SU-DHL-6 (cell line): ENCODE measurements around the gene MYT1.

Experiments
- H2AFZ ChIP-seq: fragments of 200-600 bp; sonication (generic); 2 replicates; pipeline ENCODE4 v1.6.1; 2014; ENCODE audit warnings: low read depth, mild to moderate bottlenecking, moderate library complexity, mixed read lengths, antibody characterized with exemption, low read length; ENCODE audit not compliant: severe bottlenecking
- H3F3A ChIP-seq: fragments of 200-600 bp; shearing (Covaris generic); 2 replicates; pipeline ENCODE4 v1.6.0; 2016; ENCODE audit warnings: antibody characterized with exemption, mild to moderate bottlenecking; ENCODE audit not compliant: insufficient read depth
- H3K27ac ChIP-seq: fragments of 200-600 bp; sonication (generic); 2 replicates; pipeline ENCODE4 v1.5.1; 2016; ENCODE audit warnings: low read depth, mild to moderate bottlenecking, low read length, moderate library complexity, mixed read lengths
- H3K27me3 ChIP-seq: fragments of 200-600 bp; sonication (generic), shearing (Covaris generic); 2 replicates; pipeline ENCODE4 v1.6.0; 2014; ENCODE audit warnings: mild to moderate bottlenecking, low read length
- H3K36me3 ChIP-seq: fragments of 200-600 bp; sonication (generic); 2 replicates; pipeline ENCODE4 v1.6.1; 2014; ENCODE audit warnings: mild to moderate bottlenecking, low read length, mixed read lengths
- H3K4me2 ChIP-seq: fragments of 300-600, 200-600 bp; shearing (Covaris generic), sonication (generic); 2 replicates; pipeline ENCODE4 v1.6.0; 2014; ENCODE audit warnings: low read length, low read depth, mild to moderate bottlenecking; ENCODE audit not compliant: poor library complexity, severe bottlenecking
- H3K4me3 ChIP-seq: fragments of 200-600 bp; sonication (generic); 2 replicates; pipeline ENCODE4 v1.5.1; 2014; ENCODE audit warnings: antibody characterized with exemption, low read length, mild to moderate bottlenecking, mixed read lengths; ENCODE audit not compliant: insufficient read depth, poor library complexity, severe bottlenecking
- H3K79me2 ChIP-seq: fragments of 200-600 bp; sonication (generic); 2 replicates; pipeline ENCODE4 v1.6.1; 2014; ENCODE audit warnings: mild to moderate bottlenecking, low read length, moderate library complexity; ENCODE audit not compliant: insufficient read depth
- H3K9ac ChIP-seq: fragments of 200-600 bp; sonication (generic); 2 replicates; pipeline ENCODE4 v1.7.0; 2014; ENCODE audit warnings: mild to moderate bottlenecking, low read length
- H3K9me2 ChIP-seq: fragments of 200-600 bp; sonication (generic); replicated peaks from 2 replicates; pipeline ENCODE4 v1.6.1; 2014; ENCODE audit warnings: low read length; ENCODE audit not compliant: insufficient read depth
- H3K9me3 ChIP-seq: fragments of 200-600 bp; sonication (generic); 2 replicates; pipeline ENCODE4 v1.6.1; 2014; ENCODE audit warnings: low read length, mixed read lengths; ENCODE audit not compliant: insufficient read depth
- H4K20me1 ChIP-seq: fragments of 200-600 bp; sonication (generic); 2 replicates; pipeline ENCODE4 v1.6.1; 2014; ENCODE audit warnings: low read depth, mild to moderate bottlenecking, antibody characterized with exemption, low read length, moderate library complexity, mixed read lengths
- EZH2phosphoT487 ChIP-seq: fragments of 200-600 bp; sonication (generic), shearing (Covaris generic); conservative IDR thresholded peaks from 2 replicates; pipeline ENCODE4 v1.6.1; 2018; ENCODE audit warnings: mild to moderate bottlenecking, antibody characterized with exemption, low read length, moderate library complexity, mixed read lengths
- TF ChIP-seq, protein P1 (sequence below): fragments of 200-600 bp; sonication (generic); IDR thresholded peaks from one replicate; pipeline ENCODE4 v1.5.1; 2017; ENCODE audit warnings: antibody characterized with exemption, mild to moderate bottlenecking, low read length, moderate library complexity; ENCODE audit not compliant: insufficient read depth, poor library complexity, severe bottlenecking

MYT1 gene

DNA sequence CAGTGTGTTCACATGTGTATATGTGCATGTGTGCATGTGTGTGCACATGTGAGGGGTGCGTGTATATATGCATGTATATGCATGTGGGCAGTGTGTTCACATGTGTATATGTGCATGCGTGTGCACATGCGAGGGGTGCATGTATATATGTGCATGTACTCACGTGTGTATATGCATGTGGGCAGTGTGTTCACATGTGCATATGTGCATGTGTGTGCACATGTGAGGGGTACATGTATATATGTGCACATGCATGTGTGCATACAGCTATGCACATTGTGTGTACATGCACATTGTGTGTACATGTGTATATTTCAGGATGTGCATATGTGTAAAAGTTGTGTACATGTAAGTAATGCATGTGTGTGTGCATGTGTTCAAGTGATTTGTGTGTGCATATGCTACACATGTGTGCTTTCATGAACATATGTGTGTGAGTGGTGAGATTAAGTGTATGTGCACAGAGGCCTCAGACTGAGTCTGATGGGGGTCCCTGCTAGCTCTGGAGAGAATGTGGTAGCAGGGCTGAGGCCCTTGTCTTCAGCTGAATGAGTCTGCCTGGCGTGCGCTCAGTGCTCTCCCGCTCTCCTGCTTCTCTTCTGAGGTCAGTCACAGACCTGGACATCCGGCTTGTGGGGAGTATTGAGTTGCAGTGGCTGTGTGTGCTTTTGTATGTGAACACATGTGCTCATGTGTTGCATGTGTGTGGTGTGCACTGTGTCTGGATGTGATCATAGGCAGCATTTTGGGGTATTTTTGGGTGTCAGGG lies 19.9 kb upstream of the MYT1 start:
- Histone ChIP-seq H3K36me3 (no peaks in the 10 kb centered on the region), H3K9ac (no peak overlapping the region), H3K4me3 (no peak overlapping the region), H3K27me3 (no peaks in the 10 kb centered on the region), H2AFZ (no peak overlapping the region), H3K9me3 (peaks cover 21% of the 10 kb centered on the region), H3K4me2 (no peak overlapping the region), H3K79me2 (no peaks in the 10 kb centered on the region), H3F3A (no peaks in the 10 kb centered on the region), H3K27ac (no peak overlapping the region), H4K20me1 (no peaks in the 10 kb centered on the region), H3K9me2 (no peaks in the 10 kb centered on the region)
- TF ChIP-seq, protein P1, sequence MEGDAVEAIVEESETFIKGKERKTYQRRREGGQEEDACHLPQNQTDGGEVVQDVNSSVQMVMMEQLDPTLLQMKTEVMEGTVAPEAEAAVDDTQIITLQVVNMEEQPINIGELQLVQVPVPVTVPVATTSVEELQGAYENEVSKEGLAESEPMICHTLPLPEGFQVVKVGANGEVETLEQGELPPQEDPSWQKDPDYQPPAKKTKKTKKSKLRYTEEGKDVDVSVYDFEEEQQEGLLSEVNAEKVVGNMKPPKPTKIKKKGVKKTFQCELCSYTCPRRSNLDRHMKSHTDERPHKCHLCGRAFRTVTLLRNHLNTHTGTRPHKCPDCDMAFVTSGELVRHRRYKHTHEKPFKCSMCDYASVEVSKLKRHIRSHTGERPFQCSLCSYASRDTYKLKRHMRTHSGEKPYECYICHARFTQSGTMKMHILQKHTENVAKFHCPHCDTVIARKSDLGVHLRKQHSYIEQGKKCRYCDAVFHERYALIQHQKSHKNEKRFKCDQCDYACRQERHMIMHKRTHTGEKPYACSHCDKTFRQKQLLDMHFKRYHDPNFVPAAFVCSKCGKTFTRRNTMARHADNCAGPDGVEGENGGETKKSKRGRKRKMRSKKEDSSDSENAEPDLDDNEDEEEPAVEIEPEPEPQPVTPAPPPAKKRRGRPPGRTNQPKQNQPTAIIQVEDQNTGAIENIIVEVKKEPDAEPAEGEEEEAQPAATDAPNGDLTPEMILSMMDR, result no peak
- no peak for TF ChIP-seq EZH2phosphoT487

DNA sequence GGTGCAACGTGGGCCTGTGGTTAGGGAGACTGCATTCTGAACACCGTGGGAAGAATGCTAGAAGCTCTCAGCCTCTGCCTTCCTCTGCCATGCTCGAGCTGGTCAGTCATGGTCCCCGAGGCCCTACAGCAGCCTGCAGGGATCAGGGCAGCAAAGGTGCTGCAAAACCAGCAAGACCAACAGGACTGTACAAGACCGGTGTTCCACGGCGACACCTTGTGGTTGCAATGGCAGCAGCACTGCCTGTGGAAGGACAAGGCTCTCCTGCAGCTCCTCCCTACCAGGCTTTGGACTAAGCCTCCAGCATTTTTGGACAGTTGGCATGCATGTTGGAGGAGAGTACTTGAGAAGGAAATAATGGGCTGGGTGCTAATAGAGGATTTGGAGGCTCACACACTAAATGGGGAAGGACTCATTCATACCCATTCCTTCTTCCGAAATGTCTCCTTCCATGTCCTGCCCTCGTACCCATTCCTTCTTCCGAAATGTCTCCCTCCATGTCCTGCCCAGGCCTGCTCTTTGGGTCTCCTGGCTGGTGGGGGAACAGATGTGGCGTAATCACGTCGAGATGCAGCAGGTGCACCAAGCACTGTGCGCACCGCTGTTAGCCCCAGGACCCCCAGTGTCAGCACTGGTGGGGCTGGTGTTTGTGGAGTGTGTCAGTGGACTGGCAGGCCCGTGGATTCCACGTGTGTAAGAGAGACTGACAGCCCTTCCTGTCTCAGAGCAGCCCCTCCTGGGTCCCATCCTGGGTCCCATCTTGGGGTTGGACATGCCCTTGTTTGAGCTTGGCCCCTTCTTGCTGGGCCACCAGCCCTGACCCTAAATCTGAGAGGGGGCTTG lies 18.6 kb upstream of the MYT1 start:
- Histone ChIP-seq H3K9ac (no peak overlapping the region), H2AFZ (no peak overlapping the region), H4K20me1 (no peaks in the 10 kb centered on the region), H3K4me2 (no peak overlapping the region), H3K36me3 (no peaks in the 10 kb centered on the region), H3K27ac (no peak overlapping the region), H3F3A (no peaks in the 10 kb centered on the region), H3K79me2 (no peaks in the 10 kb centered on the region), H3K27me3 (no peaks in the 10 kb centered on the region), H3K4me3 (no peak overlapping the region), H3K9me3 (peaks cover 21% of the 10 kb centered on the region), H3K9me2 (no peaks in the 10 kb centered on the region)
- no peak for TF ChIP-seq EZH2phosphoT487
- TF ChIP-seq, protein P1, result no peak

DNA sequence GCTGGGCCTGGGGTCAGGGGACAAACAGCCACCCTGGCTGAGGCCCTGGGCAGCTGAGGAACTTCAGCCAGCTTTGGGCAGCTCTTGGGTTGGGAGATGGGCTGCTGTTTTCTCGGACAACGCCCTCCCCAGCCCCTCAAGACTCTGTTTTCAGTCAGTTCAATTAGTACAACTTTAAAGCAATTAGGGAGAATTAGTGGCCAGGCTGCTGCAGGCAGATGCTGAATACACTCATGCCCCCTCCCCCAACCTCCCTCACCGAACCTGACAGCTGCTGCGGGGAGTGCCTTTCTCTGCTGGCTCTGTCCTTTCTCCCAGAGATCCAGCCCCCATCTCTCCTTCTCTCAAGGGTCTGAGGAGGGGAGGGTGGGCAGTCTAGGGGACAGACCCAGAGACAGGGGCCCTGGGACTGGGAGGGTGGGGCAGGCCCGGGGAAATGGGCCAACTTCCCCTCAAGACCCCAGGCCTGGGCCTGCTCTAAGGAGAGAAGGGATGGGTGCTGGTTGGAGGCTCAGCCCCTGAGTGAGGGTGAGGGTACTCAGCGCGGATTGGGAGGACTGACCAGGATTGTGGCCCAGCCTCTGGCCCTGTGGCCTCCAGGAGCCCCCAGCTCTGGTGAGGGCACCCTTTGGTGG lies 17.8 kb upstream of the MYT1 start:
- Histone ChIP-seq H3K36me3 (no peaks in the 10 kb centered on the region), H4K20me1 (no peaks in the 10 kb centered on the region), H3K4me2 (no peak overlapping the region), H3K79me2 (no peaks in the 10 kb centered on the region), H3K4me3 (no peak overlapping the region), H3K9me3 (peaks cover 21% of the 10 kb centered on the region), H3K9ac (no peak overlapping the region), H3F3A (no peaks in the 10 kb centered on the region), H2AFZ (no peak overlapping the region), H3K9me2 (no peaks in the 10 kb centered on the region), H3K27me3 (no peaks in the 10 kb centered on the region), H3K27ac (no peak overlapping the region)
- TF ChIP-seq, protein P1, result no peak
- no peak for TF ChIP-seq EZH2phosphoT487
